ENCODE results near the gene TMEM109.

The TMEM109 gene

GRCh38 chr11:60950933-60951605 lies 37.1 kb downstream of the TMEM109 start:
- DNase-seq (ENCODE audit: low read depth), result no peak
- no peak overlapping the region for H3K4me3 ChIP-seq (ENCODE audit: low read length)

GRCh38 chr11:60951606-60951903 lies 37.6 kb downstream of the TMEM109 start:
- no peak overlapping the region for H3K4me3 ChIP-seq (ENCODE audit: low read length)
- no peak for TF ChIP-seq CTCF (conservative IDR thresholded peaks at IDR 0.05; ENCODE audit: low read depth, low read length)
- DNase-seq (ENCODE audit: low read depth), result no peak

More at GRCh38 chr11:60950933-60951605, 37.1 kb downstream of the TMEM109 start:
- no peak for TF ChIP-seq CTCF (conservative IDR thresholded peaks at IDR 0.05; ENCODE audit: low read depth, low read length)

DNA sequence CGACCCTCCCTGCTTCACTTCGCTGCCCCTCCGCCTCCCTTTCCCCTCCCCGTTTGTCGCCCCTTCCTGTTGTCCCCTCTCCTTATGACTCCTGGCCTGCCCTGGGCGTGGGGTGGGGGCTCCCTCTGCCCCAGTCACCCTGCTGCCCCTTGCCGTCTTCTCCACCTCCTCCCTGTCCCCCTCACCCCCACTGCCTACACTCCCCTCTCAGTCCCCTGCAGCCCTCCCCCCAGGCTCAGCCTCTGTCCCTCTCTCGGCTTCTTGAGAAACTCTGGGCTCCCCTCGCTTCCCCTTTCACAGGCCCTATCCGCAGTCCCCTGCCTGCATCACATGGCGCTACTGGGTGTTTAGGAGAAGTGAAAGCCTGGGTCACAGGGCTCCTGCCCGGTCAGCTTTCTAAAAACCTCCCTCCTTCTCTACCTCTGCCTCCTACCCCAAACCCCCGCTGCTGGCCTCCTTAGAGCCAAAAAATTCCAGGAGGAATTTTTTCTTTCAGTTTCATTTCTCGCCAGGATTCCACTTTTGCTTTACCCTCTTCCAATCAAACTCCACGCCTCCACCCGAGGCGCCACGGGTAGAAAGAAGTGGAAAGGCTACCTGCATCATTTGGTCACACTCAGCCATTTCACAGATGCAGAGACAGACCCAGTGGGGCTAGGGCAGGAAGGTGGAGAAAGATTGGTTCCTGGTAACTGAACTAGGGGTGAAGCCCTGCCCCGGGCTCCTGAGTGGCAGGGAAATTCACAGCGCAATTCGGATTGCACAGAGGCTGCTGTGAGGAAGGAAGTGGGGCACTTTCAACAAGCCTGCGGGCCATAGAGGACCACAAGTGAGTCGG lies 38.2 kb downstream of the TMEM109 start, which contains the start of gene SLC15A3:
SLC15A3 (minus strand) TSS at position 273 of the 838 bp plus-strand sequence. CDS start 625 bp downstream, outside the sequence.
- no peak for DNase-seq (ENCODE audit: low read depth)
- peak within 1 kb of the TSS; percentile 20 for H3K4me3 ChIP-seq (ENCODE audit: low read length)
- TF ChIP-seq CTCF (conservative IDR thresholded peaks at IDR 0.05; ENCODE audit: low read depth, low read length), result no peak

GRCh38 chr11:60952742-60953170 lies 38.8 kb downstream of the TMEM109 start:
- H3K4me3 ChIP-seq (ENCODE audit: low read length), result no peak overlapping the region
- DNase-seq (ENCODE audit: low read depth), result no peak
- TF ChIP-seq CTCF (conservative IDR thresholded peaks at IDR 0.05; ENCODE audit: low read depth, low read length), result no peak

GRCh38 chr11:60953781-60954180 lies 39.8 kb downstream of the TMEM109 start:
- no peak for TF ChIP-seq CTCF (conservative IDR thresholded peaks at IDR 0.05; ENCODE audit: low read depth, low read length)
- DNase-seq (ENCODE audit: low read depth), result no peak
- H3K4me3 ChIP-seq (ENCODE audit: low read length), result no peak overlapping the region

- DNase-seq (ENCODE audit: low read depth), result no peak
- TF ChIP-seq CTCF (conservative IDR thresholded peaks at IDR 0.05; ENCODE audit: low read depth, low read length), result no peak
- no peak overlapping the region for H3K4me3 ChIP-seq (ENCODE audit: low read length)
Measured at GRCh38 chr11:60954421-60954820, 40.5 kb downstream of the TMEM109 start.

All from retinal pigment epithelial cell (primary cell).